Mesothelial cell of epicardium (in vitro differentiated cells): ENCODE results near the gene GSTO1. TPM values are rescaled to one million over a fixed set of nuclear protein-coding genes. Genes with fewer than 3 reads are reported as not detected.

Source experiments
- DNase-seq, 2 experiments: peaks; one replicate each; pipeline ENCODE4 v3.0.0; 2021; ENCODE audit warnings: low spot score in 2 of 2; ENCODE audit not compliant: unreplicated experiment in 2 of 2
- H3K27ac Mint-ChIP-seq: 2 replicates; pipeline ENCODE4 v1.8.0; 2021; ENCODE audit warnings: mixed read lengths
- H3K27me3 Mint-ChIP-seq: 2 replicates; pipeline ENCODE4 v1.8.0; 2021; ENCODE audit warnings: low read depth, mixed read lengths
- H3K36me3 Mint-ChIP-seq: 2 replicates; pipeline ENCODE4 v1.8.0; 2021; ENCODE audit warnings: mixed read lengths
- H3K4me1 Mint-ChIP-seq: 2 replicates; pipeline ENCODE4 v1.8.0; 2021; ENCODE audit warnings: mixed read lengths
- H3K4me3 Mint-ChIP-seq: 2 replicates; pipeline ENCODE4 v1.8.0; 2021; ENCODE audit warnings: mild to moderate bottlenecking, moderate library complexity, mixed read lengths
- H3K9me3 Mint-ChIP-seq: 2 replicates; pipeline ENCODE4 v1.8.0; 2021; ENCODE audit warnings: mixed read lengths
- total RNA-seq: library from RNA; stranded (reverse); gene quantifications from 3 replicates; pipeline ENCODE4 v1.2.1, GENCODE V29; 2021
- TF ChIP-seq, protein P1 (sequence below): fragments of 200-600 bp; sonication (generic); IDR thresholded peaks from one replicate; pipeline ENCODE4 v1.5.0; 2021; ENCODE audit warnings: antibody characterized with exemption; ENCODE audit not compliant: unreplicated experiment

Gene GSTO1
- total RNA-seq, 1 donor from 2014 or later, result 65.2 TPM

DNA sequence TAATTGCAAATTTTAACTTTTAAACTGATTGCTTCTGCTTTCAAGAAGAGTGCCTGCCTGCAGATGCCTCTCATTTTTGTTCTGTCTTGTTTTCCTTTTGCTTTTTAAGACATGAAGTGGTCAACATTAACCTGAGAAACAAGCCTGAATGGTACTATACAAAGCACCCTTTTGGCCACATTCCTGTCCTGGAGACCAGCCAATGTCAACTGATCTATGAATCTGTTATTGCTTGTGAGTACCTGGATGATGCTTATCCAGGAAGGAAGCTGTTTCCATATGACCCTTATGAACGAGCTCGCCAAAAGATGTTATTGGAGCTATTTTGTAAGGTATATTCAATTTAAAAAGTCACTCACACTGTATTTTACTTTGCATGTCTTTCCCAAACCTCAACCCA lies 23.1 kb downstream of the GSTO1 start:
- Mint-ChIP-seq H3K9me3 (no peaks in the 10 kb centered on the region), H3K4me1 (peaks cover 8% of the 10 kb centered on the region), H3K27me3 (peaks cover 2% of the 10 kb centered on the region), H3K36me3 (no peaks in the 10 kb centered on the region), H3K4me3 (no peak overlapping the region), H3K27ac (no peak overlapping the region)
- no peak for DNase-seq
- TF ChIP-seq, protein P1, sequence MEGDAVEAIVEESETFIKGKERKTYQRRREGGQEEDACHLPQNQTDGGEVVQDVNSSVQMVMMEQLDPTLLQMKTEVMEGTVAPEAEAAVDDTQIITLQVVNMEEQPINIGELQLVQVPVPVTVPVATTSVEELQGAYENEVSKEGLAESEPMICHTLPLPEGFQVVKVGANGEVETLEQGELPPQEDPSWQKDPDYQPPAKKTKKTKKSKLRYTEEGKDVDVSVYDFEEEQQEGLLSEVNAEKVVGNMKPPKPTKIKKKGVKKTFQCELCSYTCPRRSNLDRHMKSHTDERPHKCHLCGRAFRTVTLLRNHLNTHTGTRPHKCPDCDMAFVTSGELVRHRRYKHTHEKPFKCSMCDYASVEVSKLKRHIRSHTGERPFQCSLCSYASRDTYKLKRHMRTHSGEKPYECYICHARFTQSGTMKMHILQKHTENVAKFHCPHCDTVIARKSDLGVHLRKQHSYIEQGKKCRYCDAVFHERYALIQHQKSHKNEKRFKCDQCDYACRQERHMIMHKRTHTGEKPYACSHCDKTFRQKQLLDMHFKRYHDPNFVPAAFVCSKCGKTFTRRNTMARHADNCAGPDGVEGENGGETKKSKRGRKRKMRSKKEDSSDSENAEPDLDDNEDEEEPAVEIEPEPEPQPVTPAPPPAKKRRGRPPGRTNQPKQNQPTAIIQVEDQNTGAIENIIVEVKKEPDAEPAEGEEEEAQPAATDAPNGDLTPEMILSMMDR, result no peak

DNA sequence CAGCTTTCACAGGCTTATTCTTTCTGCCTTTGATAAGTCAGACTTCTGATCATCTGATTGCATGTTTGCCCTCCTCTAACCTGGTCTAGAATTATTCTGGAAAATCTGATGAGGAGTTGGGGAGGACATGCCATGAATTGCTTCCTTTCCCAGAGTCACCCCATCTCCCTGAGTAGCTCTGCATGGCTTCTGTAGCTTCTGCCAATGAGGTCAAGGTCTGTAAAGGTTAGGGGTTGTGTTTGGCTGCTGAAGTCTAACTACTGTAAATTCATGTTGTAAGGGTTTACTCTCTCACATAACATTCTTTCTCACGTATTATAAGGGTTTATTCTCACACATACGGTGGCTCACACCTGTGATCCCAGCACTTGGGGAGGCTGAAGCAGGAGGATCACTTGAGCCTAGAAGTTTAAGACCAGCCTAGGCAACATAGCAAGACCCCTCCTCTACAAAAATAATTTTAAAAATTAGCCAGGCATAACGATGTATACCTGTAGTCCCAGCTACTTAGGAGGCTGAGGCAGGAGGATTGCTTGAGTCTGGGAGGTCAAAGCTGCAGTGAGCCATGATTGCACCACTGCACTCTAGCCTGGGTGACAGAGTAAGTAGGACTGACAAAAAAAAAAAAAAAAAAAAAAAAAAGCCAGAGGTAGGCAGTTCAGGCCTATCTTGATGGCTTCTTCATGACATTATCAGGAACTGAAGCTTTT lies 25.0 kb downstream of the GSTO1 start:
- Mint-ChIP-seq H3K9me3 (no peaks in the 10 kb centered on the region), H3K4me1 (peaks cover 8% of the 10 kb centered on the region)

DNA sequence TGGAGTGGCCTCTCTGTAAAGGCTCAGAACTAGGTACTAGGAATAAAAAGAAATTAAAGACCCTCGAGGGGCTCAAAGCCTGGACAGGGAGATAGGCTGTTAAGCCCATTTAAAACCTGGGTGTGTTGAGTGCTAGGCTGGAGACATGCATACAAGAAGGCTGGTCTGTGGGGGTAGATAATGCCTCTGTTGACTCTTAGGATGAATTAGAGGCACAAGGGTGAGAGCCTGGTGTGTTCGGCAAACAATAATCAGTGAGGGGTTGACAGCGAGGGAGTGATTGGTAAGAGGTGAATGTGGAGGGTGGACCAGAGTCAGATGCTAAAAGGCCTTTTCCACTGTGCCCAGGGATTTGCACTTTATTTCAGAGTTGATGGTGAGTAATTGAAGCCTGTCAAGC lies 27.0 kb downstream of the GSTO1 start:
- TF ChIP-seq, protein P1, result no peak
- no peak for DNase-seq
- Mint-ChIP-seq H3K4me3 (no peak overlapping the region), H3K36me3 (no peaks in the 10 kb centered on the region), H3K9me3 (no peaks in the 10 kb centered on the region), H3K27me3 (no peaks in the 10 kb centered on the region), H3K4me1 (no peaks in the 10 kb centered on the region), H3K27ac (no peak overlapping the region)

More for the DNA sequence above, 25.0 kb downstream of the GSTO1 start:
- no peaks in the 10 kb centered on the region for H3K36me3 Mint-ChIP-seq
- no peak for DNase-seq
- H3K4me3 Mint-ChIP-seq, result no peak overlapping the region
- H3K27ac Mint-ChIP-seq, result no peak overlapping the region
- H3K27me3 Mint-ChIP-seq, result peaks cover 2% of the 10 kb centered on the region
- TF ChIP-seq, protein P1, result no peak

DNA sequence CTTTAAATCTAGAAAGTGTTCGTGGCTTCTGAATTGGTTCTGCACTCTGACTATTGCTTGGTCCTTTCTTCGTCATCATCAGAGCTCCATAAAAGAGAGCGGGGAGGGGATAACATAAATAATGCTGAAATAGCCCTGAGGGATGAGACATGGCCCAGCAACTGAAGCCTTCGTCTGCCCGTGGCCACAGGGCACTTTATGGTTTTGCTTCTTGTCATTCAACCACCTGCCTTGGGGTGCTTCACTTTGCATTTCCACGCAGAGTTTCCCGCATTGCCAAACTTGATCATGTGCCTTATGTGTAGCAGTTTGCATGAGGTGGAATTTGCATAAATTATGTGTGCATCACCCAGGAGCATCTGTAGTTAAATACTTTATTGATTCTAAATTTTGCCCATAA lies 30.2 kb downstream of the GSTO1 start:
- no peak for DNase-seq
- Mint-ChIP-seq H3K9me3 (no peaks in the 10 kb centered on the region), H3K36me3 (no peaks in the 10 kb centered on the region), H3K27me3 (peaks cover 8% of the 10 kb centered on the region), H3K4me1 (no peaks in the 10 kb centered on the region), H3K4me3 (no peak overlapping the region), H3K27ac (no peak overlapping the region)
- TF ChIP-seq, protein P1, result no peak

DNA sequence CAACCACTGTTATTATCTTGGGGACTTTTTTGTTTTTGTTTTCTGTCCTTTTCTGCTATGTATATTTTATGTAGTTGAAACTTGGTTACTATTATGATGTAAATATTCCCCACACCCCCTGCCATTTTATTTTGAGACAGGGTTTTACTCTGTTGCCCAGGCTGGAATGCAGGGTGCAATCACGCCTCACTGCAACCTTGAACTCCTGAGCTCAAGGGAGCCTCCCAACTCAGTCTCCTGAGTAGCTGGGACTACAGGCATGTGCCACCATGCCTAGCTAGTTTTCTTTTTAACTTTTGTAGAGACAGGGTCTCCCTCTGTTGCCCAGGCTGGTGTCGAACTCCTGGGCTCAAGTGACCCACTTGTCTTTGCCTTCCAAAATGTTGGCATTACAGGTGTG lies 32.2 kb downstream of the GSTO1 start:
- TF ChIP-seq, protein P1, result no peak
- peaks cover 5% of the 10 kb centered on the region for H3K4me1 Mint-ChIP-seq
- DNase-seq, result no peak
- H3K36me3 Mint-ChIP-seq, result no peaks in the 10 kb centered on the region
- H3K4me3 Mint-ChIP-seq, result no peak overlapping the region
- peaks cover 16% of the 10 kb centered on the region for H3K27me3 Mint-ChIP-seq
- H3K9me3 Mint-ChIP-seq, result no peaks in the 10 kb centered on the region
- no peak overlapping the region for H3K27ac Mint-ChIP-seq

DNA sequence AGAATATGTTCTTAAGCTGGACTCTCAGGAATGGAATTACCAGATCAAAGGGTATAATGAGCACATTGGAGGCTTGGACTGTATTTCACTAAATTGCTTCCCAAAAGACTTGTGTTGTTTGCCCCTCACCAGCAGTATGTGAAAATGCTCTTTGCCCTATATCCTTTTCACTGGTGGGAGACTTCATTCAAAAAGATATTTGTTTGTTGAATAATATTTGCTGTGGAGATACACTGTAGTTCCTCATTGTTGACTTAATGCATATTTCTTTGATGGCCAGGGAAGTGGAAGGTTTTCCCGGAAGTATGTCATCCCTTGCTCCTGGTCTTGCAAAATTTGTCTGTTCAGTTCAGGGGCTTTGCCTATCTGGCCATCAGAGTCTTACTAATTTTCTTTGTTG lies 33.7 kb downstream of the GSTO1 start:
- Mint-ChIP-seq H3K9me3 (no peaks in the 10 kb centered on the region), H3K4me1 (peaks cover 11% of the 10 kb centered on the region), H3K27me3 (peaks cover 16% of the 10 kb centered on the region), H3K36me3 (no peaks in the 10 kb centered on the region), H3K4me3 (no peak overlapping the region), H3K27ac (no peak overlapping the region)
- DNase-seq, result no peak
- TF ChIP-seq, protein P1, result no peak
